GM21381 (cell line): ENCODE results near the gene ADGRE2.

Source experiments
- ATAC-seq: cut with Tn5 transposase; IDR thresholded peaks from one replicate; pipeline ENCODE4 v1.9.1; 2021; ENCODE audit warnings: mild to moderate bottlenecking, moderate library complexity; ENCODE audit not compliant: unreplicated experiment

Gene ADGRE2

DNA sequence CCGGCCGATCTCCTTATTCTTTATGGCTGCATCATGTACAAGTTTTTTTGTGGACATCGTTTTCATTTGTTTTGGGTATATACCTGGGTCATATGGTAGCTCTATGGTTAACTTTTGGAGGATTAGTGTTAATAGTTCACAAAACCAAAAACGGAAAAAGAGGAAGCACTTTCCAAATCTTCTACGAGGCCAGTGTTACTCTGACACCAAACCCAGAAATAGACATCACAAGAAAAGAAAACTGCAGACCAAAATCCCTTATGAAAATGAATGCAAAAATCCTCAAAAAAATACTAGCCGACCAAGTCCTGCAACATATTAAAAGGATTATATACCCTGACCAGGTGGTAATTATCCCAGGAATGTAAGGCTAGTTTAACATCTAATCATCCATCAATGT lies 29.8 kb downstream of the ADGRE2 start:
- ATAC-seq = no peak

DNA sequence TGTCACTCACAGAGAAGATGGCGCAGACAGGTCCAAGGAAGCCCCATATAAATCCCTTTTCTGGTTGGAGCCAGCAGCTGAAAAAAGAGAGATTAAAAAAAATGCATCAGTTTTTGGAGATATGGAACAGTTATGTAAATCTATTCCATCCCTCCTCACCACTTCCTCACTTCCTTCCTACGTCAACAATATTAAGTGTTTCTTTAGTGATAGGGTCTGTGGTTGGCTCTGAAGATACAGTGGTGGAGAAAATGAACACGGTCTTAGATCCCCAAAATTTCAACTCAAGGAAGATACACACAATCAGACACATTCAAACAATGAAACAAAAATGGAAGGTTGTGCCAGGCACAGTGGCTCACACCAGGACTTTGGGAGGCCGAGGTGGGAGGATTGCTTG lies 31.5 kb downstream of the ADGRE2 start:
- ATAC-seq = no peak

DNA sequence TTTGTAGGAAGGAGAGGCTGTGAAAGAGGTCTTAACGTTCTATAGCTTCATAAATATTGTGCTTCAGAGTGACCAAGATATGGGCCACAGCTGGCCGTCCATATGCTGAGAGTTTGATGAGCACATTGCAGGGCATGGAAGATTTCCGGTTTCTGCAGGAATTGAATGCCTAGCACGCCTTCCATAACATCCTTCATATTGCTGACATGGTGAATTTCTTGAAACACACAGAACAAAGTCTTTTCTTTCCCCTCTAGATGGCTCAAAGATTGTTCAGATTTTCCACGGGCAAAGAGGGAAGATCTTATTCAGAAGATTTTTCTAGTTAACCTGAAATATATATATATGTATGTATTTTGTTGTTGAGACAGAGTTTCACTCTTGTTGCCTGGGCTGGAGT lies 42.4 kb downstream of the ADGRE2 start:
- no peak for ATAC-seq

DNA sequence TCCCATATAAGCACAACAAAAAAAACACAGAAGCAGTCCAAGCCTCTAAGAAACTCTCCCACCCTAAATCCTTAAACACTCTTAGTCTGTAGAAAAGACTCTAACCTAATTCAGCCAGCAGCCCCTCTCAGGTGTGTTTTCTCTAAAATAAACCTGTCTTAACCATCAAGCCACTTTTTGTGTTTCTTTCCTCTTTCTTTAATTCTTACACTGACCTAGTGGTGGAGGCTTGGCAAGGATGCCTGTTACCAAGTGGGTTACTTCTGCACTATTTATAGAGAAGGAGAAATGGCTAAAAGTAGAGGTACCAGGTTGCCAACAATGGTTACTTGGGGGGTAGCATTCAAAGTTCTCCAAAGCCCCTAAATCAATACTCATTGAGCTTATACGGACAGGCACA lies 44.8 kb downstream of the ADGRE2 start:
- ATAC-seq = no peak

DNA sequence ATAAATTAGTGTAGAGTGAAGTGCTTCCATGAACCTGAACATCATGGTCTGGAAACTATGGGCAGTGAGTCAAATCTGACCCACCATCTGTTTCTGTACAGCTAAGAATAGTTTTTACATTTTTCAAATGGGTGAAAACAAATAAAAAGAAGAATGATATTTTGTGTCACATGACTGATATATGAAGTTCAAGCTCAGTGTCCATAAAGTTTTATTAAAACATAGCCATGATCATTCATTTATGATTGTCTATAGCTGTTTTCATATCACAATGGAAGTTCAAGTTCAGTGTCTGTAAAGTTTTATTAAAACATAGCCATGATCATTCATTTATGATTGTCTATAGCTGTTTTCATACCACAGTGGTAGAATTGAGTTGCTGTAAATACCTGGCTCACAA lies 45.9 kb downstream of the ADGRE2 start:
- ATAC-seq = no peak

DNA sequence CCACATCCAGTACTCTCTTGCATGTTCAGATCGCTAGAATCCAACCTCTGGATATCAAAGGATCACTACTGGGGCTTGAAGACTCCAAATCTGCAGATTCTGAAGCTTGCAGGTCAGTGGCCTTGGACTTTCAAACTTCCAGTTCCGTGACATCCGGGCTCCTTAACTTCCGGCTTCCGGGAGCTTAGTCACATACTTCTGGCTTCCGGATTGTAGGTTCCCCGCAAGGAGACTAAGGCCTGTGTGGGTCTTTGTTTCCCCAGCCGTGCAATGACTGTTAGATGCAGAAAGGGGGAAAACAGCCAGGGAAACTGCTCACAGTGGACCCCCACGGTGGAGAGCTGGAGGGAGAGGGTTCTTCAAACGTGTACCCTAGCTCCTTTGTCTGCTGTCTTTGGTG lies 47.2 kb downstream of the ADGRE2 start:
- ATAC-seq = no peak

DNA sequence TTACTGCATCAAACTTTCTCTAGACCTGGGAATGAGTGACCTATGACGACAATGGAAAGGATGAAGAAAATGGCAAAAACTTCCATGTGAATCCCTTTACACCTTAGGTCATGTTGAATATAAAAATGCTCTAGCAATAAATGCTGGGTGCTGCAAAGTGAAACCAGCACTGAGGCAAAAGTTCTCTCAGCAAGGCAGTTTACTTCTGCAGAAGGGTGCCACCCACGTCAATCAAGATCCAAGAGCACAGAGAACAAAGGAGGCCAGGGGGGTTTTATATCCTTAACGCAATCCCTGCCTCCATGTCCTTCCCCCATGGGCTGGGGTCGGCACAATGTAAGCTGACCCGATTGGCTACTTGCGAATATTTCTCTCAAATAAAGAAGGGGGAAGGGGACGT lies 49.8 kb downstream of the ADGRE2 start:
- ATAC-seq = no peak

DNA sequence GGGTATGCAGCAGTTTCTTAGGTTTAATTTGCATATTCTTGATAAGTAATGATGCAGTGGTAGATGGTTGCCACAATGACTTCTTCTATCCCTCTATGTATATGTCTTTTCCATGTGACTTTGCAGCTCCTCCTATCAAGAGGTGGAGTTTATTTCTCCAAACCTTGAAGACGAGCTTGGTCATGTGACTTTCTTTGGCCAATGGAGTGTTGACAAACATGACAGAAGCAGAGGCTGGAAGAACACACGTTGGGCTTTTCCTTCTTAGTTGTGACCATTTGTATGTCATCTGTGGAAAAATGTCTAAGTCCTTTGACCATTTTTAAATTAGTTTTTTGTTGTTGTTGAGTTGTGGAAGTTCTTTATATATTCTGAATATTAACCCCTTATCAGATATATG lies 56.2 kb downstream of the ADGRE2 start:
- ATAC-seq = no peak

DNA sequence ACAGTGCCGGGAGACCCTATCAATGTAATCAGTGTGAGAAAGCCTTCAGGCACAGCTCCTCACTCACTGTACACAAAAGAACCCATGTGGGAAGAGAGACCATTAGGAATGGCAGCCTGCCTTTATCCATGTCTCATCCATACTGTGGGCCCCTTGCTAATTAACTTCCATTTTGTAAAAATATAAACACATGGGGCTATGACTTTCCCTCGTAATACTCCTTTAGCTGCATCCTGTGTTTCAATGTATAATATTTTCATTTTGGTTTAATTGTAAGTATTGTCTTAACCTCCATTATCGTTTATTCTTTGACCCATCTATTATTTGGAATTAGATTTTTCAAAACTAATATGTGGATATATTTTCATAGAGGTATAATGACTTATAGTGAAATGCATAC lies 59.2 kb downstream of the ADGRE2 start:
- ATAC-seq = no peak

DNA sequence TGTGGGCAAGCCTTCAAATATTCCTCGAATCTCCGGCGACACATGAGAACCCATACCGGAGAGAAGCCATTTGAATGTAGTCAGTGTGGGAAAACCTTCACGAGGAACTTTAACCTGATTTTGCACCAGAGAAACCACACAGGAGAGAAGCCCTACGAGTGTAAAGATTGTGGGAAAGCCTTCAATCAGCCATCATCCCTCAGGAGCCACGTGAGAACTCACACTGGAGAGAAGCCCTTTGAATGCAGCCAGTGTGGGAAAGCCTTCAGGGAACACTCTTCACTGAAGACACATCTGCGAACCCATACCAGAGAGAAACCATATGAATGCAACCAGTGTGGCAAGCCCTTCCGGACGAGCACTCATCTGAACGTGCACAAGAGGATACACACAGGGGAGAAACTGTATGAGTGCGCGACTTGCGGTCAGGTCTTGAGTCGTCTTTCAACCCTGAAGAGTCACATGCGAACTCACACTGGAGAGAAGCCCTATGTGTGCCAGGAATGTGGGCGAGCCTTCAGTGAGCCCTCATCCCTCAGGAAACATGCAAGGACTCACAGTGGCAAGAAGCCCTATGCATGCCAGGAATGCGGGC lies 59.7 kb downstream of the ADGRE2 start:
- no peak for ATAC-seq

DNA sequence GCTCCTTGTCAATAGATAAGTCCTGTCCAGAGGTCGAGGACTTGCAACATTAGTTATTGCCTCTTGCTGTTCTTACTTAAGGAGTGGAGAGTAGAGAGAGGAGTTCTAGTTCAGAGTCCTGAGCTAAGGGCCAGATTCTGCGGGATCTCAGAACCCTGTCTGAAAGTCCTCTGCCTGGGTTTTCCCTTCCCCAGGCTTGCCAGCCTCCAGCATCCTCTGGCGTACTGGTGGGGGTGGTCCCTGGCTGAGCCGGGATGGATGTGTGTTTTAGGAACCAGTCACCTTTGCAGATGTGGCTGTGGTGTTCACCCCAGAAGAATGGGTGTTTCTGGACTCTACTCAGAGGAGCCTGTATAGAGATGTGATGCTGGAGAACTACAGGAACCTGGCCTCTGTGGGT lies 62.5 kb downstream of the ADGRE2 start:
- ATAC-seq = no peak

DNA sequence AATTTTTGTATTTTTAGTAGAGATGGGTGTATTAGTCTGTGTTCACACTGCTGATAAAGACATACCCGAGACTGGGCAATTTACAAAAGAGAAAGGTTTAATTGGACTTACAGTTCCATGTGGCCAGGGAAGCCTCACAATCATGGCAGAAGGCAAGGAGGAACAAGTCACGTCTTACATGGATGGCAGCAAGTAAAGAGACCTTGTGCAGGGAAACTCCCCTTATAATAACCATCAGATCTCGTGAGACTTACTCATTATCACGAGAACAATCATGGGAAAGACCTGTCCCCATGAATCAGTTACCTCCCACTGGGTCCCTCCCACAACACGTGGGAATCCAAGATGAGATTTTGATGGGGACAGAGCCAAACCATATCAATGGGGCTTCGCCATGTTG lies 73.9 kb downstream of the ADGRE2 start:
- no peak for ATAC-seq

DNA sequence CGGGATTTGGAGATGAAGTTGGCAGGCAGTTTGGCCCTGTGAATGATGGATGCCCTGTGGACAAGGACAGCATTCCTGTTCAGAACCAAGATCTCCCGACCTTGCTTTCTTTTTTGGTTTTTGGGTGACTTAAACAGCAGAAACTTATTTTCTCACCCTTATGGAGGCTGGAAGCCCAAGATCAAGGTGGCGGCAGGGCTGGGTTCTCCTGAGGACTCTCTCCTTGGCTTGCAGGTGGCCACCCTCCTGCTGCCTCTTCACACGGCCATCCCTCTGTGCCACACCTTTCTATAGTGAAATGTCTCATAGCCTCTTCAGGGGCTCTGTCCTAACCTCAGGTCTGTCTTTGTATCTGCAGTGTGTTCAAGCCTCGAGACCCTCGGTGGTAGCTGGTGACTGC lies 74.5 kb downstream of the ADGRE2 start:
- no peak for ATAC-seq

DNA sequence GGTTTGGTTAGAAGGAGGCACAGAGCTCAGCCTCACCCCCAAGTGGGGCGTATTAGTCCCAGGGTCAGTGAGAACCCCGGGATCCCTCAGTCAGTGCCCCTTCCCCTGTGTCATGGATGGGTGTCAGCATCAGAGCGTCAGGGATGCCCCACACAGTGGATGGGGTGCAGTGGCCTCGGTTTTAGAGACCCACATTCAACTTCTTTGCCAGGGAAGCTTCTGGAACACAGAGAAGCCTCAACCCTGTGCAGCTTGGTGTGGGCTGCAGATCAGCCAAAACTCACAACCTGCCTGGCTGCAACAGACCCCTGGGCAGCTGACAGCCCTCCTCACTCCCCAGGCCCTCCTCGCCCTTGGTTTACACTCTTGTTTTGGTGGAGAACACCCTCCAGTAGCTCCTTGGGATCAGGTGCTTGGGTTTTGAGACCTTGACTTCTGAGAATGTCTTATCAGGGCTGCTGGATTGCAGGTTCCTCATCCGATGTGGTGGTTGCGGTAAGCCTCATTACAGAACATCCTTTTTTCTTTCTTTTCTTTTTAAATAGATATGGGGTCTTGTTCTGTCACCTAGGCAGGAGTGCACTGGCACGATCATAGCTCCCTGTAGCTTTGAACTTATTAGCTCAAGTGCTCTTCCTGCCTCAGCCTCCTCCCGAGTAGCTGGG lies 77.5 kb downstream of the ADGRE2 start:
- ATAC-seq = no peak

DNA sequence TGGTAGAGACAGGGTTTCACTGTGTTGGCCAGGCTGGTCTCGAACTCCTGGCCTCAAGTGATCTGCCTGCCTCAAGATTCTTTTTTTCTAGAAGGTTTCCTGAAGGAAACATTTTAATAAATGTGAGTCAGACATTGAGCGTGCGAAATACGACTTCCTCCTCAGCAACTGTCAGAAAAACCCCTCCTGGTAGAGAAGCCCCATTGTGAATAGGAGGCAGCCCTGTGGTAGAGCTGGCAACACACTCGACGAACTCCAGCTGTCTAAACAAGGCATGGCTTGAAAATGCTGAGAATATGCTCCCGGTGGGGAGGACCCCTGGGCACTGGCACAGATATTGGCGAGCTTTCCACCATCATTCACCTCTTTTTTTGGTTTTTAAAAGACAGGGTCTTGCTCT lies 78.7 kb downstream of the ADGRE2 start:
- ATAC-seq = no peak

DNA sequence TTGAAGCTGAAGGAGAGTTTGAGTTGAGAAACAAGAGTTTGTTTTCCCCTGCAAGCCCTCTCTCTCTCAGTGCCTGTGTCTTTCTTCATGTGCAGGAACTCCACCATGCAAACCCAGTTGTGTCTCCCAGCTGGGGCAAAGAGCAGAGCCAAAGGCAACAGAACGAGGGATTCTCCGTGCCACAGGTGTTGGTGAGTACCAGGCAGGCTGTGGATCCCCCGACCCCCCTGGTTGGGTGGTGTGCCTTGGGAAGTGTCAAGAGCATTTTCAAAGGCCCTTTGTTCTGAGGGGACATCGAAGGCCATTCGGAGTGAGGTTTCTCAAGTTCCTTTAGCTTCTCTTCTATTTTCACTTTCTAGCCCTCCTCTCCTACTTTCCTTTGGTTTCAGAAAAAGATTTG lies 82.9 kb downstream of the ADGRE2 start:
- ATAC-seq = no peak

DNA sequence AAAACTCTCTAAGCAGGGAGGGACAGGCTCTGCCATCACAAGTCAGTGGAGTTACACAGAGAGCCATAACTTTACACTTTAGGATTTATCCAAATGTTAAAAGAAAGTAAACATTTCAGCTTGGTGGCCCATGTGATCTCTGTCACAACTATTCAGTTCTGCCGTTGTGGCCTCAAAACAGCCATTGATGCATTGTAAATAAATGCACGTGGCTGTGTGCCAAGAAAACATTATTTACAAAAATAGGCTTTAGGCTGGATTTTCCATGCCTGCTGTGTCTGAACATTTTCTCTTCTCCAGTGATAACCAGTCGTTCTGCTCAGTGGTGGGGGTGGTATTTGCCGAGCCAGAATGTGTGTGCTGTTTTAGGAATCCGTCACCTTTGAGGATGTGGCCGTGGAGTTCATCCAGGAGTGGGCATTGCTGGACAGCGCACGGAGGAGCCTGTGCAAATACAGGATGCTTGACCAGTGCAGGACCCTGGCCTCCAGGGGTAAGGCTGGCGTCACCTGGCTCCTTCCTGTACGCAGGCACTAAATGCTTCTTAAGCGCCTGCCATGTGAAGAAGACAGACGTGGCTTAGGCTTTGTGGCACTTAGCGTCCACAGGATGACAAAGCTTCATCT lies 83.6 kb downstream of the ADGRE2 start:
- ATAC-seq = no peak

DNA sequence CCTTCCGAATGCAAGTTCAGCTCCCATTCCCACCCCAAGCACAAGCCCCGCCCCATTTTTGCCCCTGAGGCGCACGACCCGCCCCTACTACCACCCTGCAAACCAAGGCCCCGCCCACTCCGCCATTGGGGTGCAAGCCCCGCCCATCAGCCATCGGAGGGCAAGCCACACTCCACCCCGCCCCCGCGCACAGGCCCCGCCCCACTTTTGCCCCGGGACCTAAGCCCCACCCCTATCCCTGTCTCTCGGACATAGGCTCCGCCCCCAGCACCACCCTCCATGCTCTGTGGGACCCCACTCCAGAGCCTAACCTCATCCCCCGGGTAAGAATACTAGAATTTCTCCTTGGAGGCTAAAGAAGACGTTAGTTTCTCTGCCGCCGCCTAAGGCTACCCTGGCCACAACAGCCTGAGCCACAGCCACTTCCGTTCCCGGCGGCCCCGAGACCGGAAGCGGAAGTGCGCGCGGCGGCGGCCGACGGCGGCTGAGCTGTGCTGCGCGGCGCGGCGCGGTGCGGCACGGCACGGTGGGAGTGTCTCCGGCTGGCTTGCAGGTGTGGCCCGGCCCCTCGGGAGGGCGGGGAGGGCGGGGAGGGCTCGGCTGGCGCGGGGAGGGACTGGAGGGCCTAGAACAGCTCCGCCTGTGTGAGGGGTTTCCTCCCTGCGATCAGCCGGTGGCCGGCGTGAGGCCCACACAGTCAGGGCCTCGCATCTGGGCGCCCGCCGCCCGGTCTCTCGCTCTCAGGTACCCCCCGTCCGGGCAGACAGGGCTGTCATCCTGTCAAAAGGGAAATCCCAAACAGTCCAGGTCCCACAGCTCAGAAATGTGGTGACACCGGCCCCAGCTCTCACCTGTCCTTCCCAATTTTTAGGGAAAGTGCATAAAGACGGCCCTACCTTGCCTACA lies 88.5 kb downstream of the ADGRE2 start, which contains the start of gene ZNF333:
ZNF333 (plus strand) TSS at position 451 of the 906 bp plus-strand sequence. CDS start 3,444 bp downstream, outside the sequence.
- ATAC-seq = peak; percentile 91

DNA sequence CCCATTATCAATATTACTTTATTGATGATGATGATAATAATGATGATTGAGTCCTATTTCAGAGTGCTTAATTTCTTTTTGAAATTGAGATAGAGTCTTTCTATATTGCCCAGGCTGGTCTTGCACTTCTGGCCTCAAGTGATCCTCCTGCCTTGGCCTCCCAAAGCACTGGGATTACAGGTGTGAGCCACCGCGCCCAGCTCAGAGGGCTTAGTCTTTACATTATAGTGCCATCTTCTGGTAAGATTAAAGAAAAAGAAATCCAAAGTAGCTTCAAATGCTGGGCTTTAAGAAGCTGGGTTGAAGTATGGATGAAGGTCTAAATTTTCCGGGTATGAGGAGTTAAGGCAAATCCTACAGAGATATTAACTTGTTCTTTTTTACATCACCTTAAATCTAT lies 91.9 kb downstream of the ADGRE2 start:
- ATAC-seq = no peak

DNA sequence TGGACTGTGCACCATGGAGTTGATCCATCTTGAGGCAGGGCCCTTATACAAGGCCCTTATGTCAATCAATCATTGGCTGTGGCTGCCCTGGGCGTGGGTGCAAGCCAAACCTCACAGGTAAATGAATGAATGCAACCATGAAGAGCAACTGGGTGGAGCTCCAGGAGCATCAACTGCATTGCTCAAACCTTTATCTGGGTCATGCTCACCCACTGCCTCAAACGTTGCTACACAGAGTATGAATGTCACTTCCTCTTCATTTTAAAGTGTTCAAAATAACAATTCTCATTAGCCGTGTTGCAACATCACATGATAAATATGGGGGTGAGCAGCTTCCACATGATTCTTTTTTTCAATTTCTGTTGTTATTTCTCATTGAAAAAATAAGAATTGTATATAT lies 94.9 kb downstream of the ADGRE2 start:
- no peak for ATAC-seq
